ENCODE measurements around the gene GPC4.

GRCh38 chrX:133414406-133415275 is 648 bp downstream of the GPC4 start:
- TF ChIP-seq YY1 (IDR thresholded peaks at IDR 0.05; ENCODE audit: insufficient read depth, insufficient read length): no peak
- no peak for TF ChIP-seq SUZ12 (IDR thresholded peaks at IDR 0.05; ENCODE audit: extremely low read depth, insufficient read depth, insufficient read length)

All from NT2/D1 (cell line).